MM.1S (cell line): ENCODE data around the gene BRD4.

Experiments used
- CTCF ChIP-seq: fragments of 300-600 bp; sonication (generic); IDR thresholded peaks from 2 replicates; pipeline ENCODE4 v1.5.1; 2016; ENCODE audit warnings: antibody characterized with exemption, low read length, mixed read lengths
- EZH2 ChIP-seq: fragments of 300-600 bp; sonication (generic); optimal IDR thresholded peaks from 2 replicates; pipeline ENCODE3; 2017; ENCODE audit warnings: low read depth, mild to moderate bottlenecking, antibody characterized with exemption, low read length, mixed read lengths

GRCh38 chr19:15321739-15322138 lies 10.6 kb downstream of the BRD4 start:
- no peak for TF ChIP-seq CTCF
- TF ChIP-seq EZH2: no peak
